Fibroblast of lung (primary cell): Measurements from ENCODE around the gene RAB11FIP3. TPM values are rescaled to one million over a fixed set of nuclear protein-coding genes. Genes with fewer than 3 reads are reported as not detected.

Experiments
- DNase-seq, 2 donors: peaks; one replicate each; pipeline versions ENCODE4 v3.0.0 to v3.0.0-alpha.2; 2010; ENCODE audit warnings: low read depth in 2 of 2
- H2AFZ ChIP-seq: 2 replicates; pipeline ENCODE4 v1.5.1; 2012; ENCODE audit warnings: low read length, control low read depth, inconsistent platforms
- H3K27ac ChIP-seq: 2 replicates; pipeline ENCODE4 v1.5.1; 2011; ENCODE audit warnings: low read length, control low read depth; ENCODE audit not compliant: insufficient read depth
- H3K27me3 ChIP-seq: 2 replicates; pipeline ENCODE4 v1.5.1; 2011; ENCODE audit warnings: mild to moderate bottlenecking, low read length; ENCODE audit not compliant: control insufficient read depth, insufficient read depth
- H3K36me3 ChIP-seq: 2 replicates; pipeline ENCODE4 v1.5.1; 2011; ENCODE audit warnings: low read length; ENCODE audit not compliant: control insufficient read depth, insufficient read depth
- H3K4me1 ChIP-seq: 2 replicates; pipeline ENCODE4 v1.5.1; 2011; ENCODE audit warnings: low read length; ENCODE audit not compliant: control insufficient read depth, insufficient read depth; ENCODE audit errors: extremely low read depth
- H3K4me2 ChIP-seq: 2 replicates; pipeline ENCODE4 v1.5.1; 2011; ENCODE audit warnings: low read length, control low read depth; ENCODE audit not compliant: insufficient read depth; ENCODE audit errors: extremely low read depth
- H3K4me3 ChIP-seq, 4 experiments: fragments of 200-600 bp in 1 of 4; sonication (generic) in 1 of 4; replicated peaks in 1 of 4; 2 replicates each; pipeline ENCODE4 v1.5.1; 2011 to 2016; ENCODE audit warnings: low read length in 4 of 4, low read depth in 3 of 4, mild to moderate bottlenecking in 3 of 4, control low read depth in 2 of 4, inconsistent platforms in 1 of 4, mixed read lengths in 1 of 4; ENCODE audit not compliant: insufficient read depth in 1 of 4; ENCODE audit errors: control extremely low read depth in 1 of 4
- H3K79me2 ChIP-seq: 2 replicates; pipeline ENCODE4 v1.5.1; 2012; ENCODE audit warnings: mild to moderate bottlenecking, low read length, inconsistent platforms; ENCODE audit not compliant: control insufficient read depth, insufficient read depth
- H3K9ac ChIP-seq: 2 replicates; pipeline ENCODE4 v1.5.1; 2011; ENCODE audit warnings: mild to moderate bottlenecking, low read length, control low read depth; ENCODE audit not compliant: insufficient read depth
- H3K9me3 ChIP-seq: 2 replicates; pipeline ENCODE4 v1.5.1; 2012; ENCODE audit warnings: low read depth, low read length; ENCODE audit not compliant: control insufficient read depth, insufficient read depth
- H4K20me1 ChIP-seq: 2 replicates; pipeline ENCODE4 v1.5.1; 2011; ENCODE audit warnings: low read length; ENCODE audit not compliant: control insufficient read depth, insufficient read depth; ENCODE audit errors: extremely low read depth
- EZH2 ChIP-seq: IDR thresholded peaks from 2 replicates; pipeline ENCODE4 v1.5.1; 2012; ENCODE audit warnings: low read length, control low read depth, mild to moderate bottlenecking; ENCODE audit errors: missing control alignments
- polyA plus RNA-seq, 2 donors: library from polyadenylated mRNA; depleted of rRNA in 1 of 2; stranded (reverse) in 1 of 2; unstranded in 1 of 2; fragments of >200 nt; gene quantifications; 2 replicates each; pipeline ENCODE4 v1.2.1, GENCODE V29; 2011 to 2012; ENCODE audit warnings: missing spikeins in 1 of 2
- total RNA-seq: library from RNA; depleted of rRNA; stranded (reverse); fragments of >200 nt; gene quantifications from 2 replicates; pipeline ENCODE4 v1.2.1, GENCODE V29; 2014
- TF ChIP-seq, protein P1 (sequence below), 2 donors: IDR thresholded peaks in 1 of 2; conservative IDR thresholded peaks in 1 of 2; 1 replicate in 1 of 2; 2 replicates in 1 of 2; pipeline ENCODE4 v1.5.1; 2011 to 2012; ENCODE audit warnings: low read length in 2 of 2, control low read depth in 1 of 2, inconsistent platforms in 1 of 2, low read depth in 1 of 2, mild to moderate bottlenecking in 1 of 2

Gene RAB11FIP3
- total and polyA plus RNA-seq, 2 donors (not counting 1 experiment from before 2014, with no cell fraction given) = 7.3 to 22.1 TPM

DNA sequence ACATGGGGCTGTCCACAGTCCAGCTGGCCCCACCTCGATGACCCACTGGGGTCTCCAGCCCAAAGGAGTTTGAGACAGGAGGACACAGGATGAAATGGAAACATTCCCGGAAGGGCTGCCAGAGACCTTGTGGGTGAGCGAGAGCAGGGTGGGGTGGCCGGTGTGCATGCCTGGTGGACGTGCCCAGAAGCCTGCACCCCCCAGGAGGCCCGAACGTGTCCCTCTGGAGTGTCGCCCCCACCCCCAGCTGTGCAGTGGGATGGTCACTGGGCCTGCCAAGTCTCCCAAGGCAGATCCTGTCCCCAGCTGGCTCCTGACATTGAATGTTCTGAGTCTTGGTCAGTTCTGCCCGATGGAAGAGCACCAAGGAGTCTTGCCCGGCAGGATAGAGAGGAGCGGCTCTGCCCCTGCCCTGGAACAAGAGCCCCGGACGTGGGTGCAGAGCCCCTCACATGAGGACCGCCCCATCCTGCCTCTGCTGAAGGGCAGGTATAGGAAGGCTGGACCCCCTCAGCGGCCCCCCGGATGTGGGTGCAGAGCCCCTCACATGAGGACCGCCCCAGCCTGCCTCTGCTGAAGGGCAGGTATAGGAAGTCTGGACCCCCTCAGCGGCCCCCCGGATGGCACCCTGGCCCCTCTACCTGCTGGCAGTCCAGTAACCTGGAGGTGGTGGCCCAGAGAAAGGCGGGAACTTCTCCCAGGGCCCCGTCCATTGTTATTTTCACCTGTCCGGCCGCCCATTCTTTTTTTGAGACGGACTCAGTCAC, 99.0 kb downstream of the RAB11FIP3 start:
- peaks cover 14% of the 10 kb centered on the region for H3K4me1 ChIP-seq
- H3K9me3 ChIP-seq = no peaks in the 10 kb centered on the region
- no peak overlapping the region for H3K4me3 ChIP-seq
- H3K79me2 ChIP-seq = peaks cover 27% of the 10 kb centered on the region
- no peak overlapping the region for H3K9ac ChIP-seq
- H3K27me3 ChIP-seq = no peaks in the 10 kb centered on the region
- TF ChIP-seq, protein P1, sequence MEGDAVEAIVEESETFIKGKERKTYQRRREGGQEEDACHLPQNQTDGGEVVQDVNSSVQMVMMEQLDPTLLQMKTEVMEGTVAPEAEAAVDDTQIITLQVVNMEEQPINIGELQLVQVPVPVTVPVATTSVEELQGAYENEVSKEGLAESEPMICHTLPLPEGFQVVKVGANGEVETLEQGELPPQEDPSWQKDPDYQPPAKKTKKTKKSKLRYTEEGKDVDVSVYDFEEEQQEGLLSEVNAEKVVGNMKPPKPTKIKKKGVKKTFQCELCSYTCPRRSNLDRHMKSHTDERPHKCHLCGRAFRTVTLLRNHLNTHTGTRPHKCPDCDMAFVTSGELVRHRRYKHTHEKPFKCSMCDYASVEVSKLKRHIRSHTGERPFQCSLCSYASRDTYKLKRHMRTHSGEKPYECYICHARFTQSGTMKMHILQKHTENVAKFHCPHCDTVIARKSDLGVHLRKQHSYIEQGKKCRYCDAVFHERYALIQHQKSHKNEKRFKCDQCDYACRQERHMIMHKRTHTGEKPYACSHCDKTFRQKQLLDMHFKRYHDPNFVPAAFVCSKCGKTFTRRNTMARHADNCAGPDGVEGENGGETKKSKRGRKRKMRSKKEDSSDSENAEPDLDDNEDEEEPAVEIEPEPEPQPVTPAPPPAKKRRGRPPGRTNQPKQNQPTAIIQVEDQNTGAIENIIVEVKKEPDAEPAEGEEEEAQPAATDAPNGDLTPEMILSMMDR (conservative IDR thresholded peaks at IDR 0.05 in 1 of 2, IDR thresholded peaks at IDR 0.05 in 1 of 2; ENCODE audit: low read depth in 1 of 2, low read length in 2 of 2) = no peak
- TF ChIP-seq EZH2 = no peak
- peaks cover 7% of the 10 kb centered on the region for H3K36me3 ChIP-seq
- H4K20me1 ChIP-seq = no peaks in the 10 kb centered on the region
- no peak overlapping the region for H2AFZ ChIP-seq
- no peak for DNase-seq
- no peak overlapping the region for H3K4me2 ChIP-seq
- H3K27ac ChIP-seq = no peak overlapping the region

DNA sequence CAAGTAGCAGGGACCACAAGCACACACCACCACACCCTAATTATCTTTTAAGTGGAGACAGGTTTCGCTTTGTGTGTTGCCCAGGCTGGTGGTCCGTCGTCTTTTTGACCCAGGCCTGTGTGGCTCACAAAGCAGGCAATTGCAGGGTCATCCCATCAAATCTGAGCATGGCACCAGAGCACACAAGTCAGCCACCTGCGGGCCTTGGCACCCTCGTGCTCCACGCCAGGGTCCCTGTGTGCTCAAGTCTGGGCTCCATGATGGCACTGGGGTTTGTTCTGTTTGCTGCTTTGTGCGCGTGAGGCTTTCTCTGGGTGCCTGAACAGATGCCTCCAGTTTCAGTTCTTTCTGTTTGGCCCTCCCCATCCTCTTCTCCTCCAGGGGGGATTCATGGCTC, 99.7 kb downstream of the RAB11FIP3 start:
- peaks cover 14% of the 10 kb centered on the region for H3K4me1 ChIP-seq
- peaks cover 10% of the 10 kb centered on the region for H3K36me3 ChIP-seq
- H3K4me2 ChIP-seq = peak overlapping the region; percentile 38
- H3K9me3 ChIP-seq = no peaks in the 10 kb centered on the region
- DNase-seq = no peak
- peak overlapping the region; percentile 40 for H3K27ac ChIP-seq
- peaks cover 33% of the 10 kb centered on the region for H3K79me2 ChIP-seq
- TF ChIP-seq, protein P1 (conservative IDR thresholded peaks at IDR 0.05 in 1 of 2, IDR thresholded peaks at IDR 0.05 in 1 of 2; ENCODE audit: low read depth in 1 of 2, low read length in 2 of 2) = no peak
- TF ChIP-seq EZH2 = no peak
- H2AFZ ChIP-seq = no peak overlapping the region
- H3K27me3 ChIP-seq = no peaks in the 10 kb centered on the region
- H3K4me3 ChIP-seq = no peak overlapping the region
- no peak overlapping the region for H3K9ac ChIP-seq
- no peaks in the 10 kb centered on the region for H4K20me1 ChIP-seq

DNA sequence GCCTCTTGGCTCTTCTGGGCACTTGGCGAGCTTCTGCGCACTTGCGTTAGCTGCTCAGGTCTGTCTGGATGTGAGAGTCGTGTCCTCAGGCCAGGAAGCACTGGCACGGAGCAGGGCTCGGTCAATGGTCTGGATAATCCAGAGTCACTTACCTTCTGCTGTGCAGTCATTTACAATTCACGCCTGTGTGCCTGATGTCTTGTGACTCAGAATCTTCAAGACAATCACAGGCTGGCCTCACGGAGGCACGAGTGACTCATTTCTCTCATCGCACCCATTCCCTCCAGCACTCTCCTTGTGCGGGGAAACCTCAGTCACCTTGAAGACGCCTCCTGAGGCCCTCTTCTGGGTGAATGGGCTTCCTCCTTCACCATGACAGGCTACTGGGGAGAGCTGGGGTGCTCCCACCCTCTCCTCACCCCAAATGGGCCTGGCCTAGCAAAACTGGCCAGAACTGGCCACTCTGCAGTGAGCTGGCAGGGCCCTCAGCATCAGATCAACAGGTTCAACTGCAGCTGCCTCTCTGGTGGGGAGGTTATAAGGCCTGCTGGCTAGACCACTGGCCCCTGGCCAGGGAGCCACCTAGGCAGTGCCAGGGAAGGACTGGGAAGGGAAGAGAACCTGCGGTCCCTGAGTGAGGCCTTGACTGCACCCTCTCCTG, 100.2 kb downstream of the RAB11FIP3 start:
- TF ChIP-seq, protein P1 (conservative IDR thresholded peaks at IDR 0.05 in 1 of 2, IDR thresholded peaks at IDR 0.05 in 1 of 2; ENCODE audit: low read depth in 1 of 2, low read length in 2 of 2) = no peak
- no peak for TF ChIP-seq EZH2
- peaks cover 6% of the 10 kb centered on the region for H3K36me3 ChIP-seq
- peak; percentile 75 to 91 for DNase-seq
- no peak overlapping the region for H3K9ac ChIP-seq
- H2AFZ ChIP-seq = no peak overlapping the region
- H3K4me3 ChIP-seq = peak overlapping the region; percentile 55 to 86 (median 82)
- no peaks in the 10 kb centered on the region for H3K27me3 ChIP-seq
- peak overlapping the region; percentile 98 for H3K4me2 ChIP-seq
- H4K20me1 ChIP-seq = no peaks in the 10 kb centered on the region
- H3K27ac ChIP-seq = peak overlapping the region; percentile 90
- no peaks in the 10 kb centered on the region for H3K9me3 ChIP-seq
- peaks cover 14% of the 10 kb centered on the region for H3K4me1 ChIP-seq
- H3K79me2 ChIP-seq = peaks cover 39% of the 10 kb centered on the region
